Fibroblast of peridontal ligament (primary cell): ENCODE data around the gene TMIGD3.
A peak's percentile ranks its signal among the peaks of the same experiment; 100 is the strongest.

Source experiments
- DNase-seq: peaks from one replicate; pipeline ENCODE4 v3.0.0-alpha.2; 2010; ENCODE audit errors: extremely low read depth

TMIGD3 gene

GRCh38 chr1:111507411-111508201 lies 4.2 kb upstream of the TMIGD3 start:
- peak; percentile 45 for DNase-seq

GRCh38 chr1:111506561-111506960 lies 3.1 kb upstream of the TMIGD3 start:
- DNase-seq: no peak

DNA sequence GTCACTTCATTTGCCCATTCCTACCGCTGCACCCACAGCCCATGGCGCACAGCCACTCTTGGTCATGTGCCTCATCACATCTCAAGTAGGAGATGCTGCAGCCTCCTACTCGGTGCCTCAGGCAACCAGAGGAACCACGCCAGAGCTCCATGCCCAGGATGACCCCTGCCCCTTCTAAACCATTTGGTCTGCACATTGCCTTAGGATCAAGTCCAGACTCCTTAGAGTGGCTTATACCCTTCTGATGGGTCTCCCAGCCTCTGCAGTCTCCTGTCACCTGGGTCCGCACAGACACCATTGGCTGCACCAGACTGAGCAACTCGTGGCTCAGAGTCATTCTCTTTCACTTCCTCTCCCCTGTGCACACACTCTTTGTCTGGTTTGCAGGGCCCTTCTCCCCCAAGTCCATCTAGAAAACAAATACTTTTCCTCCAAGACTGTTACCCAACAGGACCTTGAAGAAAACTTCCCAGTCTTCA lies 2.2 kb upstream of the TMIGD3 start:
- no peak for DNase-seq

- no peak for DNase-seq
Observed at GRCh38 chr1:111504097-111504496, 664 bp upstream of the TMIGD3 start.

- DNase-seq: no peak
Observed at GRCh38 chr1:111501645-111502044, 1.8 kb downstream of the TMIGD3 start.

DNA sequence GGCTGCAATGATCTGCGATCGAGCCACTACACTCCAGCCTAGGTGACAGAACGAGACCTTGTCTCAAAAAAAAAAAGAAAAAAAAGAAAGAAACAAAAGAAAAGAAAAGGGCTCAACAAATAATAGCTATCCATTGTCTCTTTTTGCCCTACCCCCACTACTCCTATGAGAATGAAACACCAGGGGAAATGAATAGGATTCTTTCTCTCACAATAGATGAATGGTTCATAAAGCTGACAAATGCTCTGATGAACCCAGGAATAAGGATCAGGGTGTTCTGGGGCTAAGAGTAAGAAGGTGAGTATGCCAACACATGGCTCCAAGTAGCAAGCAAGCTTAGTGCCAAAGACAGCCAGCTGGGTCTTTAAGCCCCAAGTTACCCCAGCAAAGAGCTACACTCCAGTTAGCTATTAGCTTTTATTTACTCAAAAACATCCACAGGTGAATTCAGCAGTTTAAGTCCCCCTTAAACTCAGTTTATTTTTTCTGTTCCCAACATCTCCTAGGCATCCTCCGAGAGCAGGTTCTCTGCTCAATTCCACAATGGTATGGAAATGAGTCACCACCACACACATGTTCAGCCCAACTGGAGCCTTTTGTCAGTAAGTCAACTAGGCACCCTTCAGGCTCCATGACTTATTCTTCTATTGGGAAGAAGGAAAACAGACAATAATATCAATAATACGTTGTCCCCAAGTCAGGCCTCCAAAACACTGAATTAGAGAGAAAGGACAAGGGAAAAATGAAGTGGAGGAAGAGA lies 4.2 kb downstream of the TMIGD3 start:
- DNase-seq: no peak

GRCh38 chr1:111497592-111497991 lies 5.8 kb downstream of the TMIGD3 start:
- no peak for DNase-seq

- DNase-seq: no peak
Observed at GRCh38 chr1:111496398-111496797, 7.0 kb downstream of the TMIGD3 start.

GRCh38 chr1:111491070-111491469 lies 12.4 kb downstream of the TMIGD3 start:
- DNase-seq: no peak

- no peak for DNase-seq
Observed at GRCh38 chr1:111490220-111490619, 13.2 kb downstream of the TMIGD3 start.

DNA sequence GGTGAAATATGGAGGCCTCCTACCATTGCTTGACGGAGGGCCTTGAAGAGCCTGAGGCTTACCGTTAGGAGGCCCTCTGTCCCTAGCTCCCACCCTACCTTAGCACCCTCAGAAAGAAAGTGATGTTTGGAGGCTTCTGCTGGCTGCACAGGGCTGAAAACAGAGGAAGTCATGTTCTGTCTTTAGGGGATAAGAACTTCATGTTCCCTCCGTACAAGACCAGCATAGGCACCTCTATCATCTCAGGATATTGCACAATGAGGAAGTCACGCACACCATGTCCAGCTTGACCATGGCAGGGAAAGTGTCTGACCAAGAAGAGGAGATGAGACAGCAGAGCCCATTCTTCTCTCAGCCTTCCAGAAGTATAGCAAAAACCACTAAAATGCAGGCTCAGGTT lies 13.8 kb downstream of the TMIGD3 start:
- no peak for DNase-seq

- no peak for DNase-seq
Observed at GRCh38 chr1:111488669-111489068, 14.8 kb downstream of the TMIGD3 start.

GRCh38 chr1:111487133-111487532 lies 16.3 kb downstream of the TMIGD3 start:
- no peak for DNase-seq

DNA sequence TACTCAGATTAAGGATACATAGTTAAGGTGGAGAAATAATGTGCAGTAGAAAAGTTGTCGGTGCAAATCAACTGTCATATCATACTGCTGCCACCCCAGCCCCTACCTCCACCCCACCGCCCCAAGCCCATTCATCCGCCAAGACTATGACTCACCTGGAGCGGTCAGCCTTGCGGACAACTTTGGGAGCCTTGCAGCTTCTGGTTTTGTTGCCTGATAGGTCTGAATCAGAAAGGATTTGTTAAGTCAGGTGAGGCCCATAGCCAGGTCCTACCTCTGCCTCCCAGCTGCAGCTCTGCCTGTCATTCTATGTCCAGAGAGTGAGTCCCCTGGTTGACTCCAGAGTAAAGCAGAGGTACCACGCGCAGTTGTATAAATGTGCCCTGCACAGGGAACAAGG lies 17.0 kb downstream of the TMIGD3 start:
- no peak for DNase-seq

GRCh38 chr1:111484391-111485026 lies 18.9 kb downstream of the TMIGD3 start:
- peak; percentile 28 for DNase-seq

DNA sequence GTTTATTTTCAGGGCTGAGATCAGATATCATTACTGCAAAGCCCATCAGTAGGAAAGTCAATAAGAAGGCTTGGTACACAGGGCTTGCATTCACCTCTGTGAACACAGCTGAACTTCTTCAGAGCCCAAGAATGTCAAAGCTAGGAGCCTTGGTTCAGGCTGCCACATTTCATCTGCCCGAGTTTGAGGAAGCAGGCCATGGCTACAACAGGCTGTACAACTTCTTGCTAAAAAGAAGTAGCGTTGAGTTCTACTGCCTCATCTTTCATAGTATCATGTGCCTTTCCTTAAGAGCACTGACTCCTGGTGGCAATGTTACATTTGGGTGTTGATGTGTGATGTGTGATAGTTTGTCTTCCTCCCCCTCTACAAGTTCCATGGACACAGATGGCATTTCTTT lies 19.6 kb downstream of the TMIGD3 start:
- no peak for DNase-seq

- DNase-seq: peak; percentile 66
Observed at GRCh38 chr1:111483166-111483565, 20.3 kb downstream of the TMIGD3 start.

DNA sequence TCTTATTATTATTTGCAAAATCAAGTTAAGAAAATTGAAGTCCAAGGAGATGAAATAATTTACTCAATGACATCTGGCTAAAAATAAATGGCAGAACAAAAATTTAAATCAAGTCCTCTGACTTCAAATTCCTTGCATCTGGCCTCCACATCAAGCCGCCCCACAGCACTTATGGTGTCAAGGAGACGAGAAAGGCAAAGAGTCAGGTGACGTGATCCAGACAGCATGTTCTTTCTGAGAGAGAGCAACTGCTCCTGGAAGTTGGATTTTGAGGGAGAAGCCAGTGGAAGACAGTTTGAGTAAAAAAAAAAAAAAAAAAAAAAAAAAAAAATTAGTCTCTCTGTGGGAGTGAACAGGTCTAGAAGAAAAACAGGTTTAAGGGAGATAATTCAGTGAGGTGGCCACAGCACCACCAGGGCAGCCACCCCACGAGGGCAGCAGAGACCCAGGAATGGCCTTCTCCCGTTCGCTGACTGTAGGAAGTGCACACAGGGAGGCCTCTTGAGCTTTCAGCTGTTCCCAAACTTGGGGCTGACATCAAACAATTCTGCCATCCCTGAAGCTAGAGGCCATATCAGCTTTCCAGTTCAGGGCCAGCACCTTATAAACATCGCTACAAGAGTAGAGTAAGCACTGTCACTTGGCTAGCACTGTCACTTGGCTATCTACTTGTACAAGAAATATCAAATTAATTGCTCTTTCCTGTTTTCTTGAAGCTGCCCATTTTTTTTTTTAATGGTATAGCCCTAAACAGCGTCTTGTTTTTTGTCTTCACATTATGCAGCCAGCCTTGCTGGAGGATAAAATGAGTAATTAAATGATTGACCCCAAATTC lies 21.8 kb downstream of the TMIGD3 start:
- DNase-seq: peak; percentile 73

DNA sequence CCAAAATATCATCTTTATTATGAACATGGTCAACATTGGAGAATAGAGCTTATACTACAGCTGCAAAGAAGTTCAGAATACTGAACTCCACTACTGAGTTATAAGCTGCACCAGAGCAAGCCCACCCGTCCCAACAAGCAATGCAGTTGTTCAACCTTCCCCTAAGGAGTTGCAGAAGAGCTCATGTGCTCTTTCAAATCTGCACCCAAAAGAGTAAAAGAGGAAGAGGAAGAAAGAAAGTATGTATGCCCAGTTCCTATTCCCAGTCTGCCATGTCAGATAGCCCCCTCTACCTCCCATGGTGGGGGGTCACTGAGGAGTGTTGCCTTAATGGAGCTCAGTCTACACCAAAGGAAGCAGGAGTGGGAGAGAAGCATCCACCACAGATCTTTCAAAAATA lies 22.8 kb downstream of the TMIGD3 start:
- no peak for DNase-seq

DNA sequence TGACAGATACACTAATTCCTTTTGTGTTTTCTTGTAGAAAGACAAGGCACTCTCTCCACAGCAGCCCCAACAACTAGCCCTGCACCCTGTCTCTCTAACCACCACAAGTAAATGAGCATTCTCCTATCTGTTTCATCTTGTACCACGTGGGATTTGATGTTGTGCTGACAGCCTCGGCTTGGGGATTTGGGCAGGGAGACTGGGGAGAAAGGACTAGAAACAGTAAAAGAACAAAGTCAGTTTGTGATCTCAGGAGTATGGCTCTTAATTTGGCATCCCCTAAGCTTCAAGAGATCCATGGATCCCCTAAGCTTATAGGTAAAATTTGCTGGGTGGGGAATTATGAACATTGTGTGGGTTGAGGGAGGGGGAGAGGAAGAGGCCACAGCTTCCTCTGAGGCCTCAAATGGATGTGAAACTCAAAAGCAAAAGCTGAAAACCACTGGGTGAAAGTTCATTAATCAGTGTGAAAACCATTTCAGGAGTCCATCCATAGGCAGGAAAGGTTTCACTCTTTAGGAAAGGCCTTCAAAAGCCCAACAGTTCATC lies 26.6 kb downstream of the TMIGD3 start:
- no peak for DNase-seq

- no peak for DNase-seq
Observed at GRCh38 chr1:111476214-111476613, 27.2 kb downstream of the TMIGD3 start.
